Measurements from ENCODE around the gene IFNL4. TPM values are rescaled to one million over a fixed set of nuclear protein-coding genes. Genes with fewer than 3 reads are reported as not detected.

IFNL4 gene
- total RNA-seq, 1 experiment from 2014 or later, result not detected

GRCh38 chr19:39237200-39238184 is 11.2 kb downstream of the IFNL4 start:
- TF ChIP-seq, protein P1, sequence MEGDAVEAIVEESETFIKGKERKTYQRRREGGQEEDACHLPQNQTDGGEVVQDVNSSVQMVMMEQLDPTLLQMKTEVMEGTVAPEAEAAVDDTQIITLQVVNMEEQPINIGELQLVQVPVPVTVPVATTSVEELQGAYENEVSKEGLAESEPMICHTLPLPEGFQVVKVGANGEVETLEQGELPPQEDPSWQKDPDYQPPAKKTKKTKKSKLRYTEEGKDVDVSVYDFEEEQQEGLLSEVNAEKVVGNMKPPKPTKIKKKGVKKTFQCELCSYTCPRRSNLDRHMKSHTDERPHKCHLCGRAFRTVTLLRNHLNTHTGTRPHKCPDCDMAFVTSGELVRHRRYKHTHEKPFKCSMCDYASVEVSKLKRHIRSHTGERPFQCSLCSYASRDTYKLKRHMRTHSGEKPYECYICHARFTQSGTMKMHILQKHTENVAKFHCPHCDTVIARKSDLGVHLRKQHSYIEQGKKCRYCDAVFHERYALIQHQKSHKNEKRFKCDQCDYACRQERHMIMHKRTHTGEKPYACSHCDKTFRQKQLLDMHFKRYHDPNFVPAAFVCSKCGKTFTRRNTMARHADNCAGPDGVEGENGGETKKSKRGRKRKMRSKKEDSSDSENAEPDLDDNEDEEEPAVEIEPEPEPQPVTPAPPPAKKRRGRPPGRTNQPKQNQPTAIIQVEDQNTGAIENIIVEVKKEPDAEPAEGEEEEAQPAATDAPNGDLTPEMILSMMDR (conservative IDR thresholded peaks at IDR 0.05), result no peak
- Histone ChIP-seq H4K91ac (ENCODE audit: insufficient read length, low read depth, low read length) (no peak overlapping the region), H3K23me2 (ENCODE audit: insufficient read length, low read depth, low read length, poor library complexity, severe bottlenecking) (no peaks in the 10 kb centered on the region), H3K9ac (ENCODE audit: extremely low read depth, insufficient read length, low read length) (no peak overlapping the region), H3K14ac (ENCODE audit: insufficient read depth, low read length) (no peak overlapping the region; the same call in 1 of the 2 replicates), H3K27me3 (ENCODE audit: insufficient read depth, low read length) (no peaks in the 10 kb centered on the region; the same call in 1 of the 2 replicates), H2BK120ac (ENCODE audit: low read depth, low read length, poor library complexity, severe bottlenecking) (no peak overlapping the region), H2BK12ac (ENCODE audit: insufficient read length, low read depth, low read length) (no peak overlapping the region), H2BK20ac (ENCODE audit: low read depth, low read length, poor library complexity, severe bottlenecking) (no peak overlapping the region), H3K27ac (ENCODE audit: insufficient read length, low read depth, low read length) (no peak overlapping the region), H3K4ac (ENCODE audit: low read depth, low read length) (no peak overlapping the region), H3K79me2 (ENCODE audit: insufficient read depth, low read length) (no peaks in the 10 kb centered on the region), H4K8ac (replicated peaks; ENCODE audit: insufficient read length, low read depth, low read length) (no peak overlapping the region), H3K4me2 (ENCODE audit: insufficient read depth, insufficient read length, low read length) (no peak overlapping the region), H3K9me3 (ENCODE audit: control insufficient read depth, low read depth, low read length) (no peaks in the 10 kb centered on the region), H3K79me1 (ENCODE audit: insufficient read depth, low read depth, low read length, poor library complexity, severe bottlenecking) (no peaks in the 10 kb centered on the region), H2AFZ (ENCODE audit: low read length) (no peak overlapping the region), H3K4me1 (ENCODE audit: insufficient read depth, low read length) (no peaks in the 10 kb centered on the region), H2BK5ac (ENCODE audit: insufficient read length, low read length) (no peak overlapping the region), H2BK15ac (ENCODE audit: low read depth, low read length) (no peak overlapping the region), H2AK5ac (ENCODE audit: insufficient read length, low read length) (no peak overlapping the region), H3K18ac (ENCODE audit: insufficient read length, low read depth, low read length) (no peak overlapping the region), H4K20me1 (ENCODE audit: control insufficient read depth, insufficient read depth, insufficient read length) (no peaks in the 10 kb centered on the region), H3K56ac (ENCODE audit: insufficient read length, low read depth, low read length) (no peak overlapping the region), H3T11ph (ENCODE audit: low read length) (no peak overlapping the region), H3K23ac (ENCODE audit: insufficient read length, low read depth, low read length) (no peak overlapping the region), H4K5ac (ENCODE audit: insufficient read length, low read depth, low read length) (no peak overlapping the region)
- no peak overlapping the region for H3K27ac Mint-ChIP-seq
- H3K4me1 Mint-ChIP-seq, result peaks cover 0 to 4% of the 10 kb centered on the region in 2 experiments; a peak in 2 of 4 replicates
- whole genome bisulfite sequencing (ENCODE audit: extremely low coverage, insufficient read length, low lambda C conversion rate), result no CpG with 5 or more reads among the region's 22 CpGs
- no peak overlapping the region for H3K4me3 Mint-ChIP-seq
- H3K27me3 Mint-ChIP-seq (ENCODE audit: low read depth), result peaks cover 68% of the 10 kb centered on the region
- peak; percentile 71 for DNase-seq
- no peaks in the 10 kb centered on the region for H3K9me3 Mint-ChIP-seq
- H3K36me3 Mint-ChIP-seq (ENCODE audit: insufficient read depth in 1 of 3, low read depth in 3 of 3), result no peaks in the 10 kb centered on the region
